ENCODE results near the gene CHTF18.

Gene CHTF18

DNA sequence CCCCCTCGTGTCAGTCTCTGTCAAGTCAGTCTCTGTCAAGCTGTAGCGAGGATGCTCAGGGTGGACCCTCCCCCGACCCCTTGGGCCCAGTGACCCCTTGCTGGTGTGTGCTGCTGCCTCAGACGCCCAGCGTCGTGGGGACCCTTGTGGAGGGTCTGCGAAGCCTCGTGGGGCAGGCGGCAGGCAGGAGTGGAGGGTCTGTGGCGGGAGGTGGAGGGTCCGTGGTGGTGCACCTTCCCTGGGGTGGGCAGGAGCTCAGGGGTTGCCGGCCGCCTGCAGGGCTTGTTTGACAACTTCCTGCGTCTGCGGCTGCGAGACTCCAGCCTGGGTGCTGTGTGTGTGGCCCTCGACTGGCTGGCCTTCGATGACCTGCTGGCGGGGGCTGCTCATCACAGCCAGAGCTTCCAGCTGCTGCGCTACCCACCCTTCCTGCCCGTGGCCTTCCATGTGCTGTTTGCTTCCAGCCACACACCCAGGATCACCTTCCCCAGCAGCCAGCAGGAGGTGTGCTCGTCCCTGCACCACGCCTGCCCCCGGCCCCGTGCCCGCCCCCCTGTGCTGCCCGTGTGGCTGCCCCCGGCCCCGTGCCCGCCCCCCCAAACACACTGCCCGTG, 6.5 kb downstream of the CHTF18 start:
- no peak for DNase-seq

- no peak for DNase-seq
These were observed 7.3 kb downstream of the CHTF18 start for GRCh38 chr16:795580-796229.

DNA sequence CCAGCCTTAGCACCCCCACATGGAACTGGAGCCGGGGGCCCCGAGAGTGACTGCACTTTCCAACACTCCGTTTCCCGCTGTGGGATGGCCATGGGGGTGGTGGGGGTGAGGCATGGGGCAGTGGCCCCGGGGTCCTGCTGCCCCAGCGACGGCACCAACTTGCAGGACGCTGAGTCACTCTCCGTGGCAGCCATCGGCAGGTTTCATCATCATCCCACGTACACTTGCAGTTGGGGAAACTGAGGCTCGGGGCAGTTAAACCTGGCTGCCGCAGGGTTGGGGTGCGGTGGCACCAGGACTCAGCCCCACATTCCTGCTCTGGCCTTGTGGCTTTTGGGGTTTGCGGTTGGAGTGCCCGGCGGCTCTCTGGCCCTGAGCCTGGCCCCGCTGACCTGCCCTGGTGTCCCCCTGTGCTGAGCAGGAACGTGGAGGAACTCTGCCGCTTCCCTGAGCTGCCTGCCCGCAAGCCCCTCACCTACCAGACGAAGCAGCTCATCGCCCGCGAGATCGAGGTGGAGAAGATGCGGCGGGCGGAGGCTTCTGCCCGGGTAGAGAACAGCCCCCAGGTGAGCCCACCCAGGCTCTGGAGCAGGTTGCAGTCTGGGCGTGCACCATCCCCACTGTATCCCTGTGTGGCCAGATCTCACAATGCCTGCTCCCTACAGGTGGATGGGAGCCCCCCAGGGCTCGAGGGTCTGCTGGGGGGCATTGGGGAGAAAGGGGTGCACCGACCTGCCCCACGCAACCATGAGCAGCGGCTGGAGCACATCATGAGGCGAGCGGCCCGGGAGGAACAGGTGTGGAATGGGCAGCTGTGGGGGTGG, 8.1 kb downstream of the CHTF18 start:
- DNase-seq, result no peak

- DNase-seq, result no peak
These were observed 8.7 kb downstream of the CHTF18 start for GRCh38 chr16:797120-797420.

- no peak for DNase-seq
These were observed 9.3 kb downstream of the CHTF18 start for GRCh38 chr16:797686-798085.

DNA sequence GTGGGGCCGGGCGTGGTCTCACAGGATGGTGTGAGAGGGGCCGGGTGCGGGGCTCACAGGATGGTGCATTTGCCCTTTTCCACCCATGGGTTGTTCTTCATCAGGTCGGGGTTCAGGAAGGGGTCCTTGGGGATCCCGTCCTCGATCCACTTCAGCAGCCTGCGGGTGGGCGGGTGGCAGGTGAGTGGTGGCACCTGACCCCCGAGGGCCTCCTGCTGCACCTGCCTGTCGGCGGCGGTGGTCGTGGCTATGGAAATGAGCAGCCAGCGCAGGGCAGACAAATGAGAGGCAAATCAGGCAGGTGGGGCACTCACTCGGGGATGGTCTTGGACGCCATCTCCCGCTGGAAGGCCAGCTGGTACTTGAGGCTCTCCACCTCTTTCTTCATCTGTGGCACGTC, 10.2 kb downstream of the CHTF18 start:
- no peak for DNase-seq

- no peak for DNase-seq
These were observed 10.9 kb downstream of the CHTF18 start for GRCh38 chr16:799111-799947.

DNA sequence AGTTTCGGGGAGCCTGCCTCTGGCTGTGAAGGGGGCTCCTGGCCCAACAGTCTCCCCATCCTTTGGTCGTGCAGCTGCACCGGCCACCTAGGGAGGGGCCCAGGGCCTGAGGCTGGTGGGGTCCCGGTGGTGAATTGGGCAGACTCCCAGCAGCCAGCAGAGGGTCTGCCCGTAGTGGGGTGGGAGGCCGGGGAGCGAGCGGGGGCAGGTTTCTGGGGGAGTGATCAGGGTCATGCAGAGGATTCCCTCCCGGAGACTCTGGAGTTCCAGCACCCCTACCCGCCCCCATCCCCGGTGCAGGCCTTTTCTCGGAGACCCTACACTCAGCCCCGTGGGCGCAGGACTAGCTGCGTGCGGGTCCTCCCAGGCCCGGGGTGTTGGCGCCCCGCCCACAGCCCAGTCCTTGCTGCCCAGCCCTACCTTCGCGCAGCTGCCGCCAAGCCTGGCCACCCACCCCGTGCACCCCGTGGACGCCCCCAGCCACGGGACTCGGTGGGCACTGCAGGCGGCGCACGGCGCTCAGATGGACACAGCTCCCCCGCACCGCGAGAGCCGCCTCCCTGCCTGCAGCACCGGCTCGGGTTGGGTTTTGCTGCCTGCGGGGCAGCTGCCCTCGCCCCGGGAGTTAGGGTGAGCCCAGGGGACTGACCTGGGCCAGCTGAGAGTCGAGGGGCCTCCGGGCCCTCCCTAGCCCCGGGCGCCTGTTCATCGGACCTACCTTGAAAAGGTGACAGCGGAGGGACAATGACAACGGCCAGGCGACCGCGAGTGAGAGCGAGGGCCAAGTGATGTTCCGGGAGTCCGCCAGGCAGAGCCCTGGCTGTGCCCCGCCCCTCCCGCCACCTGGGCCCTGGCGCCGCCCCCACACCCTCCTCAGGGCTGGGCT, 11.8 kb downstream of the CHTF18 start, which contains the start of gene GNG13:
GNG13 (minus strand) TSS at position 787 of the 886 bp plus-strand sequence. CDS start 1,657 bp downstream, outside the sequence.
- DNase-seq, result no peak

DNA sequence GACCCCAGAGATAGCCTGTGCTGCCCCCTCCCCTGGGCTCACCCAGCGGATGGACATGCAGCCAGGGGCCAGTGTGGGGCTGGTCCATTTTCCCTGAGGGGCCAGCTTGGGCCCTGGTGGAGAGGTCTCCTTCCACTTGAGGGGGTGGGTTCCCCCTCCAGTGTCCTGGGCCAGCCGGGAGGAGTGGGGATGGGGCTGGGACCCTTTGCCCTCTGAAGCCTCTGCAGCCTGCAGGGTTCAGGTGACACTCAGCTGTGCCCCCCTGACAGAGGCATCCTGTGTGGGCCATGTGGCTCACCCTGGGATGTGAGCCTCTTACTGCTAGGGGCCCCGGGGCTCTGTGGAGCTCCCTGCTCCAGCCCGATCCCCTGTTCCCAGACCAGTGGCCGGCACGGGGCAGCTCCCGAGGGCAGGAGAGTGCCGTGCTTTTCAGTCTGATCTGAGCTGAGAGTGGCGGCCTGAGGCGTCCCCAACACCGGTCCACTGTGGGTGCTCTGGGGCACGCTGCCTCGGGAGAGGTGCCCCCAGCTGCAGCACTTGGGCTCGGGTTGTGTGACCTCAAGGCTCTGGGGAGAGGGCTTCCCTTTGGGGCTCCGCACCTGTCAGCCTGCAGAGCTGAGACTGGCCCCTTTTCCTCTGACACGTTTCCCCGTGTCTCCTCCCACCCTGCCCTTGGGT, 12.6 kb downstream of the CHTF18 start:
- no peak for DNase-seq

DNA sequence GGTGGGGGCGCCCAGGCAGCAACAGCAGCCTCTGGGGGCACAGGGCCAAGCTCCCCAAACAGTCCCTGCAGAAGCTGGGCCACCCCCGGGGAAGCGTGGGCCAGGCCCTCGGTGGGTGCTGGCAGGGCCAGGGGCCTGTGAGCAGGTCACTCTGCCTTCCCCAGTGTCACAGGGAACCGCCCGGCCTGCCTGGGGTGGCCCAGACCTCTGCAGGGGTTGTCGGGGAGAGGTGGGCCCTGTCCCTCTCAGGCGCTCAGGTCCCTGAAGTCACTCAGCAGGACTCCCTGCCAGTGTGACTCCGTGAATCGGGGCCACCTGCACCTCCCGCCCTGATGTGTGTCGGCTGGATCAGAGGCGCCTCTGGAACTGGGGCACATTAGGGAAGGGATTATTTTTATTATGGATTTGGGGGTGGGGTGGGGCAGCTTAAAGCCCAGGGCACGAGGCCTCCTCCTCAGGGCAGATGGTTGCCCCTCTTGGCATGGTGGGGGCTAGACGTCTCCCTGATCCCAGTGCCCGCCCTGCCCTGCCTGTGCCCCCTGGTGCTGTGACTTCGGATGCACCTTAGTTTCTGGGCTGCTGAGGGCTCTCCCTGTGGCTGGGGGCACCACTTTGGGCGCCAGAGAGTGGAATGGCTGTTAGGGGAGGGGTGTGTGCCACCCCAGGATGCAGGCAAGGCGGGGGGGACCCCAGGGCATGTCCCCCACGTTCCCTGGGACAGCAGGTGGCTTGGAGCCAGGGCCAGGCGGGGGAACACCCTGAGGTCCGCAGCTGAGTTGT, 13.4 kb downstream of the CHTF18 start:
- no peak for DNase-seq

DNA sequence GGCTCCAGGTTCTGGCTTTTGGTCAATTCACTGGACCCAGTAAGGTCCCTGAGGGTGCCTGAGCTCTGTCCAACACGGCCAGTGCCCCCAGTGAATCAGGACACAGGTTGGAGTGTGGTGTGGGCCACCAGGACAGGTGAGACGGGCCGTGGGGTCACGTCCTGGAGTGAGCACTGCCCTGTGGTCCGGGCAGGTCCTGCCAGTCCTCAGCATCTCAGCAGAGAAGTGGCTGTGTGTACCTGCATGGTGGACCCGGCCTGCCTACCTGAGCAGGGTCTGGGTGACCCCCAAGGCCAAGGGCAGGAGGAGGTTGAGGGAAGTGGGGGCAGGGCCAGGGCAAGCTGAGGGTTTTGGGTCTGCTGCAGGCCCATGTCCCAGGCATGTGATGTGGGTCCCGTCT, 14.0 kb downstream of the CHTF18 start:
- no peak for DNase-seq

DNA sequence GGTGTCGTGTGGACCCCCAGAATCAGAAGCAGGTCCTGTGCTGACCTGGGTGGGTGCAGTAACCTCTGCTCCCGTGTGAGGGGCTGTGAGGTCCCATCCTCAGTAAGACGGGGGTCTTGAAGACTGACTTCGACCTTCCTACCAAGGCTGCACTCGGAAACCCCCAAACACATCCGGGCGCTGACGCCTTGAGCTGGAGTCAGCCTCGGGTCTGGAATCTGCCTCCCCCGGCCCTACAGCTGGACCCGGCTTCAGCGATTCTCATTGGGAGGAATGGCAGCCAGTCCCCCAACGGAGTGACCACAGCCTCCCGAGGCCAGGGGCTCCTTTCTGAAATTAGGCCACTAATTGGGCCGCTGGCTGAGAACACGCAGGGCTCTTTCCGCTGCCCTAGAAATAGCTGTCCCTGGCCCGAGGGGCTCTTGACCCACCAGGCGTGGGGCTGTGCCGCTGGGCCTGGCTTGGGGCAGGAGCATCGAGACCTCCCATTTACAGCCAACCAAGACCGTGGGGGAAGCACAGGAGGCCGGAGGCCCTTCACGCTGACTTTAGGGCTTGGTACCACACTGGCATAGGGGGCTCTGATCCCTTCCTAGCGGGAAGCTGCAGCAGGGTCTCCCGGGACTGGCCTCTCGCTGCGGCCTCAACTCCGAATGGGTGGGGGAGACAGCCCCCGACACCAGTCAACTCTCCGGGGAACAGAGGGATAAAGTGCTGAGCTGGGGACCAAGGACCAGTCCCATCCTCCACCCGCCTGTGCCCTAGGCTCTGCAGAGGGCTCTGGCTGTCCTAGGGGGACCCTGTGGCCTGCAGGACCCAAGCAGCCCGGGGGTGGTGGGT, 14.7 kb downstream of the CHTF18 start:
- no peak for DNase-seq

GRCh38 chr16:803754-804080, 15.3 kb downstream of the CHTF18 start:
- DNase-seq, result no peak

DNA sequence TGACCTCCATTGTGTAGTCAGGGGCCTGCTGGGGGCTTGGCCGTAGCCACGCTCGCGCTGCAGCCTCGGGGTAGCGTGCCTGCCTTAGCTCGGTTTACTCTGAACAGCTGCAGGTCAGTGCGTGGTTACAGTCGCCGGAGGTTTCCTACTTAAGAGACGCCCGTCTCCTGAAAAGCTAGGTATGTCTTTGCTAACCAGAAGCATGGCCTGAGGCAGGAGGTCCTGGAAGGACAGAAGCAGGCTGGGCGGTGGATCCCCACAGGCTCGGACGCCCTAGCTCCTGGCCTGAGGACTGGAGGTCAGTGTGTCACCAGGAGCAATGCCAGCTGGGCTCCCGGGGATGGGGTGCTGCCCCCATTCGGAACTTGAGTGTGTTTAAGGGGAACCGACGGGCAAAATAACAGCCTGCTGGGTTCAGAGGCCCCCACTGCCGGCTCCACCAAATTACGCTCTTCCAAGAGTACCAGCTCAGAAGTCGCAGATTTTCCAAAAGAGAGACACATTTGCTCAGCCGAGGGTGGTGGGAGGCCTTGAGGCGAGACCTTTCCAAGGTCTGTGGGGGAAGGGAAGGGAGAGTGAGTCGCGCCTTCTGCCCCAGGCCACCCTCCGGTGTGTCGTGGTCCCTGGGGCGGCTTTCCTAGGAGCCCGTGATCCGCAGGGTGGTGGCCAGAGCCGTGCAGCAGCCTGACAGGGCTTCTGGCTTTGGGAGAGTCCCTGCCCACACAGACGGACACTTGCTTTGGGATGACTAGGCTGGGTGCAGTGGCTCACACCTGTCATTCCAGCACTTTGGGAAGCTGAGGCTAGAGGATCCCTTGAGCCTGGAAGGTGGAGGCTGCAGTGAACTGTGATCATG, 16.0 kb downstream of the CHTF18 start:
- DNase-seq, result no peak

- no peak for DNase-seq
These were observed 17.1 kb downstream of the CHTF18 start for GRCh38 chr16:805474-805873.

GRCh38 chr16:807347-808084, 19.1 kb downstream of the CHTF18 start:
- peak; percentile 57 for DNase-seq

GRCh38 chr16:808085-808386, 19.6 kb downstream of the CHTF18 start:
- DNase-seq, result no peak

DNA sequence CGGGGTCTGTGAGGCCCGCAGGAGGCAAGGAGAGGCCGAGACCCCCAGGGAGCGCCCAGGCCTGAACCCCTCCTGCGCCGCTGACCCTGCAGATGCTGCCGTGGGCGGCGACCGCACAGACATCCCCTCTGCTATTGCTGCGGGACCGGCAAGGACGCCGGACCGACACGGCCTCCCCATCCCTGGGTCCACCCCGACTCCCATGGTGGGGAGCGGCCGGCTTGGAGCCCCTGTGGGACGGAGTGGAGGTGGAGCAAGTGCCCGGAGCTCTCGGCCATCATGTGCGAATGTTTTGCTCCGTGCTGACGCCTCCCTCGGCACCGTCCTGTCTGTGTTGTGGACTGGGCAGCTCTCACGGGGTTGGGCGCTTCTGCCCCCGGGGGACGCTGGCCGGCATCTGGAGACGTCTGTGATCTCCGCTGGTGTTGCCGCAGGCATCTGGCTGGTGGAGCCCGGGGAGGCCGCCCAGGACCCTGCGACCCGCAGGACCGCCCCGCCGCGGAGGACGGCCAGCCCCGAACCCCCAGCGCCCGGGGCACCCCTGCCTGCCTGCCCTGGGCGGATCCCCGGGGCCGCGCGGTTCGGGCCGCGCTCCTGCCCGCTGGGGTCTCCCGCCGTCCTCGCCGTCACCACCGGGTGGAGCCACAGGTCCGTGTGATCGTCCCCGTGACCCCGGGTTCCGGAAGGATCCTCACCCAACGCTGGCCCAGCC, 24.9 kb downstream of the CHTF18 start:
- no peak for DNase-seq
